RWPE2 (cell line): ENCODE measurements around the gene KRT2.

ENCODE experiments used
- ATAC-seq: fragments of 200-7000 bp; cut with Tn5 transposase; 3 replicates; pipeline ENCODE4 v1.9.1; 2021; ENCODE audit warnings: low read depth
- DNase-seq: peaks from one replicate; pipeline ENCODE4 v3.0.0-alpha.2; 2020; ENCODE audit warnings: low spot score
- H3K27ac ChIP-seq: fragments of 450-650 bp; 2 replicates; pipeline ENCODE4 v1.5.1; 2017; ENCODE audit warnings: mild to moderate bottlenecking; ENCODE audit not compliant: poor library complexity, severe bottlenecking
- H3K27me3 ChIP-seq: fragments of 250-450 bp; sonication (Bioruptor Pico); 2 replicates; pipeline ENCODE4 v1.5.1; 2021; ENCODE audit warnings: mild to moderate bottlenecking, moderate library complexity; ENCODE audit not compliant: insufficient read depth, poor library complexity, severe bottlenecking
- H3K36me3 ChIP-seq: fragments of 250-450 bp; sonication (Bioruptor Pico); 2 replicates; pipeline ENCODE4 v1.5.1; 2020; ENCODE audit warnings: low read depth, mild to moderate bottlenecking, moderate library complexity
- H3K4me1 ChIP-seq: fragments of 250-450 bp; sonication (Bioruptor Pico); 2 replicates; pipeline ENCODE4 v1.5.1; 2021; ENCODE audit warnings: mild to moderate bottlenecking, moderate library complexity; ENCODE audit not compliant: insufficient read depth, poor library complexity, severe bottlenecking
- H3K4me3 ChIP-seq: fragments of 250-450 bp; sonication (Bioruptor Pico); 2 replicates; pipeline ENCODE4 v1.5.1; 2021; ENCODE audit warnings: mild to moderate bottlenecking, moderate library complexity; ENCODE audit not compliant: severe bottlenecking
- H3K9me3 ChIP-seq: fragments of 250-450 bp; sonication (Bioruptor Pico); 2 replicates; pipeline ENCODE4 v1.5.1; 2021; ENCODE audit warnings: mild to moderate bottlenecking, moderate library complexity; ENCODE audit not compliant: severe bottlenecking
- CTCF ChIP-seq: fragments of 450-650 bp; IDR thresholded peaks from one replicate; pipeline ENCODE4 v1.5.1; 2017; ENCODE audit warnings: mild to moderate bottlenecking, moderate library complexity; ENCODE audit not compliant: poor library complexity, severe bottlenecking

KRT2 gene

GRCh38 chr12:52646613-52647012 lies 5.4 kb downstream of the KRT2 start:
- Histone ChIP-seq H3K4me3 (no peak overlapping the region), H3K36me3 (no peaks in the 10 kb centered on the region), H3K27ac (no peak overlapping the region), H3K4me1 (no peaks in the 10 kb centered on the region), H3K9me3 (no peaks in the 10 kb centered on the region), H3K27me3 (no peaks in the 10 kb centered on the region)
- ATAC-seq: no peak
- no peak for TF ChIP-seq CTCF
- no peak for DNase-seq

GRCh38 chr12:52645982-52646381 lies 6.0 kb downstream of the KRT2 start:
- no peak overlapping the region for H3K4me3 ChIP-seq
- ATAC-seq (no peak), DNase-seq (no peak)
- no peaks in the 10 kb centered on the region for H3K4me1 ChIP-seq
- H3K36me3 ChIP-seq: no peaks in the 10 kb centered on the region
- no peaks in the 10 kb centered on the region for H3K27me3 ChIP-seq
- no peak for TF ChIP-seq CTCF
- H3K9me3 ChIP-seq: no peaks in the 10 kb centered on the region
- H3K27ac ChIP-seq: no peak overlapping the region

- ATAC-seq: no peak
- H3K4me3 ChIP-seq: no peak overlapping the region
Observed at GRCh38 chr12:52645120-52645761, 6.8 kb downstream of the KRT2 start.

GRCh38 chr12:52644078-52644415 lies 8.0 kb downstream of the KRT2 start:
- ATAC-seq (no peak), DNase-seq (no peak)
- Histone ChIP-seq H3K27me3 (no peaks in the 10 kb centered on the region), H3K27ac (no peak overlapping the region), H3K4me1 (no peaks in the 10 kb centered on the region), H3K4me3 (no peak overlapping the region), H3K36me3 (no peaks in the 10 kb centered on the region), H3K9me3 (no peaks in the 10 kb centered on the region)
- no peak for TF ChIP-seq CTCF

More at GRCh38 chr12:52645120-52645761, 6.8 kb downstream of the KRT2 start:
- Histone ChIP-seq H3K27me3 (no peaks in the 10 kb centered on the region), H3K9me3 (no peaks in the 10 kb centered on the region), H3K36me3 (no peaks in the 10 kb centered on the region), H3K4me1 (no peaks in the 10 kb centered on the region), H3K27ac (no peak overlapping the region)
- DNase-seq: no peak
- TF ChIP-seq CTCF: no peak

GRCh38 chr12:52643233-52644077 lies 8.6 kb downstream of the KRT2 start:
- ATAC-seq (no peak), DNase-seq (no peak)
- no peaks in the 10 kb centered on the region for H3K27me3 ChIP-seq
- TF ChIP-seq CTCF: no peak
- H3K36me3 ChIP-seq: no peaks in the 10 kb centered on the region
- H3K4me1 ChIP-seq: no peaks in the 10 kb centered on the region
- H3K4me3 ChIP-seq: no peak overlapping the region
- H3K27ac ChIP-seq: no peak overlapping the region
- no peaks in the 10 kb centered on the region for H3K9me3 ChIP-seq
